ENCODE data around the gene NOXO1. TPM values are rescaled to one million over a fixed set of nuclear protein-coding genes. Genes with fewer than 3 reads are reported as not detected.

The NOXO1 gene, protein sequence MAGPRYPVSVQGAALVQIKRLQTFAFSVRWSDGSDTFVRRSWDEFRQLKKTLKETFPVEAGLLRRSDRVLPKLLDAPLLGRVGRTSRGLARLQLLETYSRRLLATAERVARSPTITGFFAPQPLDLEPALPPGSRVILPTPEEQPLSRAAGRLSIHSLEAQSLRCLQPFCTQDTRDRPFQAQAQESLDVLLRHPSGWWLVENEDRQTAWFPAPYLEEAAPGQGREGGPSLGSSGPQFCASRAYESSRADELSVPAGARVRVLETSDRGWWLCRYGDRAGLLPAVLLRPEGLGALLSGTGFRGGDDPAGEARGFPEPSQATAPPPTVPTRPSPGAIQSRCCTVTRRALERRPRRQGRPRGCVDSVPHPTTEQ
- 1 to 10 TPM in 1 of 4 donors, under 1 TPM in 1, not detected in 2; 0.23 to 1.2 TPM for total RNA-seq

GRCh38 chr16:1981398-1981836, at the start of gene NOXO1:
Gene NOXO1 (minus strand): TSS chr16:1981469. CDS start chr16:1981179, 290 bp downstream.
- TF ChIP-seq, protein P1, sequence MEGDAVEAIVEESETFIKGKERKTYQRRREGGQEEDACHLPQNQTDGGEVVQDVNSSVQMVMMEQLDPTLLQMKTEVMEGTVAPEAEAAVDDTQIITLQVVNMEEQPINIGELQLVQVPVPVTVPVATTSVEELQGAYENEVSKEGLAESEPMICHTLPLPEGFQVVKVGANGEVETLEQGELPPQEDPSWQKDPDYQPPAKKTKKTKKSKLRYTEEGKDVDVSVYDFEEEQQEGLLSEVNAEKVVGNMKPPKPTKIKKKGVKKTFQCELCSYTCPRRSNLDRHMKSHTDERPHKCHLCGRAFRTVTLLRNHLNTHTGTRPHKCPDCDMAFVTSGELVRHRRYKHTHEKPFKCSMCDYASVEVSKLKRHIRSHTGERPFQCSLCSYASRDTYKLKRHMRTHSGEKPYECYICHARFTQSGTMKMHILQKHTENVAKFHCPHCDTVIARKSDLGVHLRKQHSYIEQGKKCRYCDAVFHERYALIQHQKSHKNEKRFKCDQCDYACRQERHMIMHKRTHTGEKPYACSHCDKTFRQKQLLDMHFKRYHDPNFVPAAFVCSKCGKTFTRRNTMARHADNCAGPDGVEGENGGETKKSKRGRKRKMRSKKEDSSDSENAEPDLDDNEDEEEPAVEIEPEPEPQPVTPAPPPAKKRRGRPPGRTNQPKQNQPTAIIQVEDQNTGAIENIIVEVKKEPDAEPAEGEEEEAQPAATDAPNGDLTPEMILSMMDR (IDR thresholded peaks at IDR 0.05): no peak
- no peak for TF ChIP-seq POLR2A (IDR thresholded peaks at IDR 0.05)
- no peak within 1 kb of the TSS for H3K4me3 ChIP-seq (ENCODE audit: low read depth, poor library complexity, severe bottlenecking)
- no peak for DNase-seq (ENCODE audit: low spot score in 2 of 2)
- intact Hi-C loops (cut with DNase I; ENCODE audit: low total_unique reads): no loop called here
- WGBS, 2 donors: 28 to 30% methylated on average over 6 of the region's 6 CpGs

DNA sequence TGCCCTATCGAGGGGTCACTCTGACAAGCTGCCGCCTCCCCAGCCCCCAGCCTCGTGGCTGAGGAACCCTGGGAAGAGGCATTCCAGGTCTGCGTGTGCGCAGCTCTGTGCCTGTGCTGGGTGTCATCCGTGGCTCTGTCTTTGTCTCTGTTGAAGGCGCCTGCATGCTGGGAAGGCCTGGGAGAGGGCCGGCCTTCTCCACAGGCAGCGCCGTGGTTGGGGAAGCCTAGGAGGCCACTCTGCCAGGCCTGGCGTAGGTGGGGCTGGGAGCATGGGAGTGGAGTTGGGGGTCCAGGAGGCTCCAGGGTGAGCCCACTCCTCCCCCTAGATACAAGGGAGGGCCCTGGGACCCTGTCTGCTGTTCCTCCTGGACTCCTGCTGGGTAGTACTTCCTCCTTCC, 48.8 kb upstream of the NOXO1 start:
- TF ChIP-seq, protein P1 (IDR thresholded peaks at IDR 0.05): no peak
- no peak for TF ChIP-seq POLR2A (IDR thresholded peaks at IDR 0.05)
- DNase-seq (ENCODE audit: low spot score in 2 of 2): no peak
- 87 to 97% methylated on average over 7 to 10 of the region's 11 CpGs for WGBS, 2 donors
- intact Hi-C loops (cut with DNase I; ENCODE audit: low total_unique reads): loop anchor here (10.0 kb wide), 1 partner anchor 55 kb away; no protein-coding TSS in a partner anchor
- H3K4me3 ChIP-seq (ENCODE audit: low read depth, poor library complexity, severe bottlenecking): no peak overlapping the region

- intact Hi-C loops (cut with DNase I; ENCODE audit: low total_unique reads): no loop called here
- 85 to 86% methylated on average over 5 to 18 of the region's 22 CpGs for WGBS, 2 donors
- TF ChIP-seq POLR2A (IDR thresholded peaks at IDR 0.05): no peak
- TF ChIP-seq, protein P1 (IDR thresholded peaks at IDR 0.05): no peak
- no peak overlapping the region for H3K4me3 ChIP-seq (ENCODE audit: low read depth, poor library complexity, severe bottlenecking)
- no peak for DNase-seq (ENCODE audit: low spot score in 2 of 2)
Observed at GRCh38 chr16:2029350-2029749, 48.1 kb upstream of the NOXO1 start.

DNA sequence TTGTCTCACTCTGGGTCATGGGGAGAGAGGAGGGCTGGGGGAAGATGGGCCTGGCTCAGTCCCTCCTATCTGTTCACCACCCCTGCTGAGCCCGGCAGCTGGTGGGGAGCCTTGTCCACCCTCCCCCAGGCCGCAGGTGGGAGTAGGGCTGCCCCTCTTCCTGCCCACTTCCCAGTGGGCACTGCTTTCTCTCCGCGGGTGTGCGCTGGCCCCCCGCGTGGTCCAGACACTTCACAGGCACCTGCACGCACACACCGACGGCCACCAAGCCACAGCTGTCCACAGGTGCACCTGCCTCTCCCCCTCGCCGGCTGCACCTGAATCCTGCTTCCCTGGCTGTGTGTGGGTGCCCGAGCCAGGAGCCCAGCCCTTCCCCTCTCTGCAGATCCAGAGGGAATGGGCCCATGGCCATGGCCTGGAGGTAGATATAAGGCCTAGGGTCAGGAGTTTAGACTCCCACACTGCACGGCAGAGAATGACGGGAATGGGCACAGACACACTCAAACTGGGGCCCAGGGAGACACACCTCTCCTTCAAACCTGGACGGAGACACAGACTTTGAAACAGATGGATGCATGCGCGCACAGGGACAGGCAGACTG, 47.5 kb upstream of the NOXO1 start:
- 77 to 86% methylated on average over 10 to 18 of the region's 18 CpGs for WGBS, 2 donors
- DNase-seq (ENCODE audit: low spot score in 2 of 2): no peak
- H3K4me3 ChIP-seq (ENCODE audit: low read depth, poor library complexity, severe bottlenecking): no peak overlapping the region
- TF ChIP-seq POLR2A (IDR thresholded peaks at IDR 0.05): no peak
- TF ChIP-seq, protein P1 (IDR thresholded peaks at IDR 0.05): no peak
- intact Hi-C loops (cut with DNase I; ENCODE audit: low total_unique reads): no loop called here

- intact Hi-C loops (cut with DNase I; ENCODE audit: low total_unique reads): no loop called here
- no peak for DNase-seq (ENCODE audit: low spot score in 2 of 2)
- WGBS, 2 donors: 83 to 87% methylated on average over 3 of the region's 3 CpGs
Observed at GRCh38 chr16:2028146-2028545, 46.9 kb upstream of the NOXO1 start.

More at GRCh38 chr16:2028146-2028545, 46.9 kb upstream of the NOXO1 start:
- no peak for TF ChIP-seq POLR2A (IDR thresholded peaks at IDR 0.05)
- TF ChIP-seq, protein P1 (IDR thresholded peaks at IDR 0.05): no peak
- H3K4me3 ChIP-seq (ENCODE audit: low read depth, poor library complexity, severe bottlenecking): no peak overlapping the region

All from lower leg skin (tissue), 4 donors.